PC-9 (cell line): ENCODE data around the gene RSPH9. TPM values are rescaled to one million over a fixed set of nuclear protein-coding genes. Genes with fewer than 3 reads are reported as not detected.
"Not testable (repeated sequence)": the region's sequence is repeated elsewhere in the genome, so short reads cannot be mapped to it uniquely, and the experiment has no call there.

Experiments
- BruUV-seq: library from RNA; stranded (reverse); fragments of 400-500 nt; replicated peaks from 2 replicates; lab custom pipeline; 2021; lab: Mats Ljungman, UMichigan
- CTCF ChIA-PET: fragments of 300-600 bp; sonication (Branson Sonifier 250); formaldehyde crosslinking; loops from one replicate; lab custom pipeline; 2022; ENCODE audit warnings: antibody characterized with exemption; lab: Charles Lee
- POLR2A ChIA-PET: fragments of 300-600 bp; sonication (Branson Sonifier 250); formaldehyde crosslinking; loops from one replicate; lab custom pipeline; 2022; ENCODE audit warnings: antibody characterized with exemption; ENCODE audit not compliant: unreplicated experiment; lab: Charles Lee
- DNase-seq, 2 experiments: peaks; one replicate each; pipeline versions ENCODE4 v3.0.0 to v3.0.0-alpha.2; 2015 to 2022; ENCODE audit warnings: mixed read lengths in 1 of 2
- H2AFZ ChIP-seq: fragments of 200-600 bp; sonication (generic); 2 replicates; pipeline ENCODE4 v1.8.1; 2017; ENCODE audit warnings: antibody characterized with exemption
- H3F3A ChIP-seq: fragments of 200-600 bp; sonication (generic); 2 replicates; pipeline ENCODE4 v1.8.1; 2017; ENCODE audit warnings: antibody characterized with exemption, mild to moderate bottlenecking, low read depth; ENCODE audit not compliant: insufficient read depth
- H3K27ac ChIP-seq: fragments of 200-600 bp; sonication (generic); 2 replicates; pipeline ENCODE4 v1.6.1; 2016; ENCODE audit warnings: mixed run types
- H3K27me3 ChIP-seq: fragments of 200-600 bp; sonication (generic); 2 replicates; pipeline ENCODE4 v1.6.1; 2016; ENCODE audit warnings: low read depth, mixed run types; ENCODE audit not compliant: insufficient read depth
- H3K36me3 ChIP-seq: fragments of 200-600 bp; sonication (generic); 2 replicates; pipeline ENCODE4 v1.6.1; 2016; ENCODE audit warnings: low read depth, mixed run types
- H3K4me1 ChIP-seq: fragments of 200-600 bp; sonication (generic); replicated peaks from 2 replicates; pipeline ENCODE4 v1.6.1; 2016; ENCODE audit warnings: mixed run types; ENCODE audit not compliant: insufficient read depth
- H3K4me2 ChIP-seq: fragments of 200-600 bp; sonication (generic); 2 replicates; pipeline ENCODE4 v1.6.1; 2017; ENCODE audit warnings: mixed run types
- H3K4me3 ChIP-seq: fragments of 200-600 bp; sonication (generic); 2 replicates; pipeline ENCODE4 v1.6.1; 2016; ENCODE audit warnings: mixed run types
- H3K79me2 ChIP-seq: fragments of 200-600 bp; sonication (generic); 2 replicates; pipeline ENCODE4 v1.6.1; 2017; ENCODE audit warnings: low read depth, mixed run types
- H3K9me2 ChIP-seq: fragments of 200-600 bp; sonication (generic); 2 replicates; pipeline ENCODE4 v1.8.1; 2017; ENCODE audit warnings: mild to moderate bottlenecking; ENCODE audit not compliant: insufficient read depth
- H3K9me3 ChIP-seq: fragments of 200-600 bp; sonication (generic); 2 replicates; pipeline ENCODE4 v1.8.1; 2016; ENCODE audit warnings: low read depth; ENCODE audit not compliant: insufficient read depth
- H4K20me1 ChIP-seq: fragments of 200-600 bp; sonication (generic); 2 replicates; pipeline ENCODE4 v1.8.1; 2017; ENCODE audit not compliant: insufficient read depth
- EZH2 ChIP-seq: fragments of 200-600 bp; sonication (generic); IDR thresholded peaks from 2 replicates; pipeline ENCODE4 v1.8.0; 2017; ENCODE audit warnings: antibody characterized with exemption, low read depth
- intact Hi-C: fragments of 100-400 bp; cut with micrococcal nuclease; formaldehyde crosslinking; loops from one replicate; pipeline ENCODE4 v1.10.0; 2022; ENCODE audit not compliant: unreplicated experiment
- total RNA-seq: library from RNA; stranded (reverse); gene quantifications from 2 replicates; pipeline ENCODE4 v1.2.3, GENCODE V29; 2021
- TF ChIP-seq, protein P1 (sequence below): fragments of 200-600 bp; sonication (generic); conservative IDR thresholded peaks from 2 replicates; pipeline ENCODE4 v1.6.1; 2017; ENCODE audit warnings: mixed run types, antibody characterized with exemption, mild to moderate bottlenecking, moderate library complexity

RSPH9 gene
- total RNA-seq, 1 experiment from 2014 or later, result not detected

DNA sequence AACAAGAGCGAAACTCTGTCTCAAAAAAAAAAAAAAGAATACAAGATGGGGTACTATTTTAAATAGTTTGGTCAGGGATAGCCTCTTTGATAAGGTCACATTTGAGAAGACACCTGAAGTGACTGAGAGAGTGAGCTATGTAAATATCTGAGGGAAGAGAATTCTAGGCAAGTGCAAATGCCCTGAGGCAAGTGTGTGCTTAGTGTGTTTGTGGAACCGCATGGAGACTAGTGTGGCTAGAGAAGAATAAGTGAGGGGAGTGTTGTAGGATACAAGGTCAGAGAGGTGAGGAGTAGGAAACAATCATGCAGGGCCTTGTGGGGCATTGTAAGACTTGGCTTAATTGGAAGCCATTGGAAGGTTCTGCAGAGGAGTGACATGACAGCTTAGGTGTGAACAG, 3.4 kb downstream of the RSPH9 start:
- intact Hi-C loops, result no loop called here
- Histone ChIP-seq H3K27ac (no peak overlapping the region), H3K36me3 (no peaks in the 10 kb centered on the region), H3K4me1 (no peaks in the 10 kb centered on the region), H3F3A (no peaks in the 10 kb centered on the region), H3K9me2 (no peaks in the 10 kb centered on the region), H4K20me1 (no peaks in the 10 kb centered on the region), H3K9me3 (no peaks in the 10 kb centered on the region), H3K4me2 (no peak overlapping the region), H3K79me2 (no peaks in the 10 kb centered on the region), H3K4me3 (no peak overlapping the region), H2AFZ (no peak overlapping the region), H3K27me3 (no peaks in the 10 kb centered on the region)
- no TSS peak for BruUV-seq
- TF ChIP-seq EZH2, result no peak
- POLR2A ChIA-PET, result no interaction called here
- DNase-seq, result no peak
- CTCF ChIA-PET, result no interaction called here

DNA sequence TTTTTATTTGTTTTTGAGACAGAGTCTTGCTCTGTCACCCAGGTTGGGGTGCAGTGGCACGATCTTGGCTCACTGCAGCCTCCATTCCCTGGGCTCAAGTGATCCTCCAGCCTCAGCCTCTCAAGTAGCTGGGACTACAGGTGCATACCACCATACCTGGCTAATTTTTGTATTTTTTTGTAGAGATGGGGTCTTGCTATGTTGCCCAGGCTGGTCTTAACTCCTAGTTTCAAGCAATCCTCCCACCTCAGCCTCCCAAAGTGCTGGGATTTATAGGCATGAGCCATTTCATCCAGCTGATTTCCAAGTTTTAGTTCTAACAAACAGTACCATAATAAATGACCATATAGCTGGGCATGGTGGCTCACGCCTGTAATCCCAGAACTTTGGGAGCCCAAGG, 8.0 kb downstream of the RSPH9 start:
- POLR2A ChIA-PET, result interaction anchor here (0.5 kb wide), 1 partner anchor 68 kb away, joined by 4 read pairs; no protein-coding TSS in a partner anchor

GRCh38 chr6:43657221-43657802, 12.5 kb downstream of the RSPH9 start:
- intact Hi-C loops, result no loop called here
- no peak for DNase-seq
- no peak for TF ChIP-seq EZH2
- TF ChIP-seq, protein P1, sequence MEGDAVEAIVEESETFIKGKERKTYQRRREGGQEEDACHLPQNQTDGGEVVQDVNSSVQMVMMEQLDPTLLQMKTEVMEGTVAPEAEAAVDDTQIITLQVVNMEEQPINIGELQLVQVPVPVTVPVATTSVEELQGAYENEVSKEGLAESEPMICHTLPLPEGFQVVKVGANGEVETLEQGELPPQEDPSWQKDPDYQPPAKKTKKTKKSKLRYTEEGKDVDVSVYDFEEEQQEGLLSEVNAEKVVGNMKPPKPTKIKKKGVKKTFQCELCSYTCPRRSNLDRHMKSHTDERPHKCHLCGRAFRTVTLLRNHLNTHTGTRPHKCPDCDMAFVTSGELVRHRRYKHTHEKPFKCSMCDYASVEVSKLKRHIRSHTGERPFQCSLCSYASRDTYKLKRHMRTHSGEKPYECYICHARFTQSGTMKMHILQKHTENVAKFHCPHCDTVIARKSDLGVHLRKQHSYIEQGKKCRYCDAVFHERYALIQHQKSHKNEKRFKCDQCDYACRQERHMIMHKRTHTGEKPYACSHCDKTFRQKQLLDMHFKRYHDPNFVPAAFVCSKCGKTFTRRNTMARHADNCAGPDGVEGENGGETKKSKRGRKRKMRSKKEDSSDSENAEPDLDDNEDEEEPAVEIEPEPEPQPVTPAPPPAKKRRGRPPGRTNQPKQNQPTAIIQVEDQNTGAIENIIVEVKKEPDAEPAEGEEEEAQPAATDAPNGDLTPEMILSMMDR, result no peak
- Histone ChIP-seq H3K79me2 (no peaks in the 10 kb centered on the region), H3K9me3 (peaks cover 6% of the 10 kb centered on the region; the same call in 1 of the 2 replicates), H3K27ac (no peak overlapping the region), H3K27me3 (no peaks in the 10 kb centered on the region), H4K20me1 (no peaks in the 10 kb centered on the region), H3K4me1 (no peaks in the 10 kb centered on the region), H2AFZ (no peak overlapping the region), H3K36me3 (no peaks in the 10 kb centered on the region), H3K9me2 (no peaks in the 10 kb centered on the region), H3F3A (peaks cover 6% of the 10 kb centered on the region; the same call in 1 of the 2 replicates), H3K4me3 (no peak overlapping the region), H3K4me2 (no peak overlapping the region)
- ChIA-PET CTCF (no interaction called here), POLR2A (no interaction called here)
- no TSS peak for BruUV-seq

More for the DNA sequence above, 8.0 kb downstream of the RSPH9 start:
- H3K9me3 ChIP-seq, H3K27me3 ChIP-seq, H3F3A ChIP-seq, H3K27ac ChIP-seq, H3K4me1 ChIP-seq, H3K4me3 ChIP-seq, H3K79me2 ChIP-seq, H3K9me2 ChIP-seq, H3K4me2 ChIP-seq, H2AFZ ChIP-seq, H3K36me3 ChIP-seq, DNase-seq, H4K20me1 ChIP-seq, intact Hi-C loops, BruUV-seq: not testable (repeated sequence)
- CTCF ChIA-PET, result interaction anchor here (0.7 kb wide), 1 partner anchor 16 kb away, joined by 18 read pairs; no protein-coding TSS in a partner anchor

- Histone ChIP-seq H3K4me3 (no peak overlapping the region), H3K79me2 (no peaks in the 10 kb centered on the region), H3K36me3 (no peaks in the 10 kb centered on the region), H3K4me1 (no peaks in the 10 kb centered on the region), H2AFZ (no peak overlapping the region), H3K9me2 (no peaks in the 10 kb centered on the region), H3K9me3 (peaks cover 6% of the 10 kb centered on the region; the same call in 1 of the 2 replicates), H4K20me1 (no peaks in the 10 kb centered on the region), H3K27ac (no peak overlapping the region), H3F3A (peaks cover 6% of the 10 kb centered on the region; the same call in 1 of the 2 replicates), H3K27me3 (no peaks in the 10 kb centered on the region), H3K4me2 (no peak overlapping the region)
- DNase-seq, result peak in 1 of 2 experiments; percentile 38
- CTCF ChIA-PET, result no interaction called here
- intact Hi-C loops, result no loop called here
- TF ChIP-seq, protein P1, result no peak
- TF ChIP-seq EZH2, result no peak
- no TSS peak for BruUV-seq
- POLR2A ChIA-PET, result no interaction called here
Observed at GRCh38 chr6:43658161-43658560, 13.3 kb downstream of the RSPH9 start.

GRCh38 chr6:43662948-43663347, 18.1 kb downstream of the RSPH9 start:
- H3K4me3 ChIP-seq, H3K9me2 ChIP-seq, H3K27ac ChIP-seq, H2AFZ ChIP-seq, DNase-seq, BruUV-seq, H3K27me3 ChIP-seq, H3K4me2 ChIP-seq, H4K20me1 ChIP-seq, CTCF ChIA-PET, H3K9me3 ChIP-seq, H3K36me3 ChIP-seq, H3K79me2 ChIP-seq, intact Hi-C loops: not testable (repeated sequence)
- Histone ChIP-seq H3K4me1 (peaks cover 27% of the 10 kb centered on the region), H3F3A (peaks cover 17% of the 10 kb centered on the region)
- POLR2A ChIA-PET, result interaction anchor here (0.6 kb wide), 1 partner anchor 207 kb away, joined by 3 read pairs; no protein-coding TSS in a partner anchor
